H1 (cell line): ENCODE results near the gene OR8B2. TPM values are rescaled to one million over a fixed set of nuclear protein-coding genes. Genes with fewer than 3 reads are reported as not detected.

Experiments
- CTCF ChIA-PET: fragments of 300-600 bp; sonication (Branson Sonifier 250); formaldehyde crosslinking; loops from one replicate; lab custom pipeline; 2021; ENCODE audit not compliant: partially characterized antibody; lab: Charles Lee
- POLR2A ChIA-PET: fragments of 300-600 bp; sonication (Branson Sonifier 250); formaldehyde crosslinking; loops from one replicate; lab custom pipeline; 2021; ENCODE audit warnings: inconsistent platforms; ENCODE audit not compliant: partially characterized antibody; lab: Charles Lee
- DNase-seq, 2 experiments: peaks; one replicate each; pipeline versions ENCODE4 v3.0.0 to v3.0.0-alpha.2; 2010 to 2022; ENCODE audit warnings: low spot score in 2 of 2, low read depth in 1 of 2, mixed read lengths in 1 of 2
- FAIRE-seq: peaks from 2 replicates; lab custom pipeline; 2011; peaks lifted over from hg19 to GRCh38; lab: Jason Lieb, UNC
- H2AFZ ChIP-seq: 2 replicates; pipeline ENCODE4 v1.8.1; 2012; ENCODE audit warnings: low read length, inconsistent platforms
- H2AK5ac ChIP-seq: 2 replicates; pipeline ENCODE4 v1.6.1; 2013; ENCODE audit warnings: low read depth, low read length
- H2BK120ac ChIP-seq: replicated peaks from 2 replicates; pipeline ENCODE3; 2013; ENCODE audit warnings: low read depth, low read length, inconsistent platforms
- H2BK12ac ChIP-seq: 2 replicates; pipeline ENCODE4 v1.6.1; 2013; ENCODE audit warnings: low read depth, low read length
- H2BK15ac ChIP-seq: 2 replicates; pipeline ENCODE4 v1.6.1; 2013; ENCODE audit warnings: low read length
- H2BK20ac ChIP-seq: 2 replicates; pipeline ENCODE4 v1.6.1; 2013; ENCODE audit warnings: low read length
- H2BK5ac ChIP-seq: 2 replicates; pipeline ENCODE4 v1.6.1; 2013; ENCODE audit warnings: low read depth, low read length
- H3K14ac ChIP-seq: 2 replicates; pipeline ENCODE4 v1.6.1; 2013; ENCODE audit warnings: inconsistent platforms; ENCODE audit not compliant: insufficient read length
- H3K18ac ChIP-seq: 2 replicates; pipeline ENCODE4 v1.6.1; 2013; ENCODE audit warnings: low read length; ENCODE audit errors: extremely low read depth
- H3K23ac ChIP-seq: 2 replicates; pipeline ENCODE4 v1.6.1; 2013; ENCODE audit warnings: inconsistent platforms; ENCODE audit not compliant: insufficient read length
- H3K23me2 ChIP-seq: 2 replicates; pipeline ENCODE4 v1.6.1; 2013; ENCODE audit warnings: low read depth, low read length
- H3K27ac ChIP-seq: 2 replicates; pipeline ENCODE4 v1.6.1; 2011; ENCODE audit warnings: low read depth, low read length, inconsistent platforms
- H3K27me3 ChIP-seq, 4 experiments: replicated peaks in 1 of 4; 1 replicate in 1 of 4; 2 replicates in 3 of 4; pipeline versions ENCODE4 v1.6.1 to v1.8.1; 2011 to 2013; ENCODE audit warnings: low read length in 3 of 4, mild to moderate bottlenecking in 3 of 4, inconsistent platforms in 2 of 4, mixed read lengths in 2 of 4, moderate library complexity in 1 of 4; ENCODE audit not compliant: control insufficient read depth in 3 of 4, insufficient read depth in 3 of 4; ENCODE audit errors: extremely low read depth in 1 of 4
- H3K36me3 ChIP-seq, 4 experiments: 2 replicates each; pipeline versions ENCODE4 v1.6.1 to v1.8.1; 2011 to 2013; ENCODE audit warnings: mild to moderate bottlenecking in 4 of 4, low read length in 3 of 4, moderate library complexity in 2 of 4, control low read depth in 1 of 4, inconsistent platforms in 1 of 4; ENCODE audit not compliant: insufficient read depth in 4 of 4, control insufficient read depth in 2 of 4
- H3K4ac ChIP-seq: replicated peaks from 2 replicates; pipeline ENCODE3; 2013; ENCODE audit warnings: low read length, low read depth, mixed read lengths, inconsistent platforms; ENCODE audit not compliant: insufficient read length
- H3K4me1 ChIP-seq, 4 experiments: replicated peaks in 1 of 4; 1 replicate in 1 of 4; 2 replicates in 3 of 4; pipeline versions ENCODE4 v1.6.1 to v1.8.1; 2011 to 2013; ENCODE audit warnings: low read length in 3 of 4, inconsistent platforms in 2 of 4, mixed read lengths in 1 of 4; ENCODE audit not compliant: insufficient read depth in 4 of 4, control insufficient read depth in 3 of 4
- H3K4me2 ChIP-seq, 2 experiments: 2 replicates each; pipeline versions ENCODE4 v1.6.1 to v1.8.1; 2011 to 2013; ENCODE audit warnings: low read depth in 2 of 2, low read length in 2 of 2, control low read depth in 1 of 2, inconsistent platforms in 1 of 2, mild to moderate bottlenecking in 1 of 2; ENCODE audit not compliant: insufficient read depth in 1 of 2
- H3K4me3 ChIP-seq, 4 experiments: fragments of 200-600, 300-600 bp in 1 of 4; sonication (generic), shearing (Covaris generic), sonication (Bioruptor Twin) in 1 of 4; 2 replicates each; pipeline versions ENCODE4 v1.5.1 to v1.8.1; 2011 to 2016; ENCODE audit warnings: low read length in 4 of 4, low read depth in 3 of 4, control low read depth in 2 of 4, inconsistent platforms in 2 of 4, mild to moderate bottlenecking in 2 of 4, mixed read lengths in 1 of 4, moderate library complexity in 1 of 4; ENCODE audit not compliant: insufficient read depth in 2 of 4; ENCODE audit errors: extremely low read depth in 1 of 4
- H3K56ac ChIP-seq: replicated peaks from 2 replicates; pipeline ENCODE3; 2013; ENCODE audit warnings: low read depth, mild to moderate bottlenecking, mixed read lengths, low read length, inconsistent platforms; ENCODE audit not compliant: insufficient read length
- H3K79me1 ChIP-seq: 2 replicates; pipeline ENCODE4 v1.6.1; 2013; ENCODE audit warnings: low read depth, low read length, control low read depth
- H3K79me2 ChIP-seq, 2 experiments: 2 replicates each; pipeline versions ENCODE4 v1.6.1 to v1.8.1; 2012 to 2013; ENCODE audit warnings: low read length in 2 of 2, mild to moderate bottlenecking in 2 of 2, inconsistent platforms in 1 of 2; ENCODE audit not compliant: insufficient read depth in 2 of 2, control insufficient read depth in 1 of 2
- H3K9ac ChIP-seq, 4 experiments: replicated peaks in 1 of 4; 1 replicate in 1 of 4; 2 replicates in 3 of 4; pipeline versions ENCODE4 v1.6.1 to v1.8.1; 2011 to 2013; ENCODE audit warnings: low read depth in 3 of 4, low read length in 3 of 4, control low read depth in 2 of 4, mild to moderate bottlenecking in 2 of 4, moderate library complexity in 2 of 4, inconsistent platforms in 1 of 4; ENCODE audit errors: extremely low read depth in 1 of 4
- H3K9me3 ChIP-seq, 2 experiments: 2 replicates each; pipeline versions ENCODE4 v1.6.1 to v1.8.1; 2012 to 2013; ENCODE audit warnings: mild to moderate bottlenecking in 2 of 2, moderate library complexity in 2 of 2, control low read depth in 1 of 2, inconsistent platforms in 1 of 2, low read depth in 1 of 2, low read length in 1 of 2, mixed read lengths in 1 of 2; ENCODE audit not compliant: insufficient read depth in 2 of 2
- H4K20me1 ChIP-seq, 2 experiments: replicated peaks in 1 of 2; 2 replicates each; pipeline versions ENCODE3 to v1.8.1; 2011 to 2013; ENCODE audit warnings: inconsistent platforms in 2 of 2, low read length in 2 of 2, mild to moderate bottlenecking in 1 of 2; ENCODE audit not compliant: insufficient read depth in 2 of 2, control insufficient read depth in 1 of 2
- H4K5ac ChIP-seq: 2 replicates; pipeline ENCODE4 v1.6.1; 2013; ENCODE audit warnings: low read length, low read depth, mixed read lengths, inconsistent platforms; ENCODE audit not compliant: insufficient read length
- H4K8ac ChIP-seq: 2 replicates; pipeline ENCODE4 v1.8.0; 2013; ENCODE audit warnings: mild to moderate bottlenecking, moderate library complexity, low read length, inconsistent platforms; ENCODE audit not compliant: insufficient read depth; ENCODE audit errors: extremely low read depth
- H4K91ac ChIP-seq: replicated peaks from 2 replicates; pipeline ENCODE3; 2013; ENCODE audit warnings: low read length, mixed read lengths, inconsistent platforms; ENCODE audit not compliant: insufficient read length
- SP4 ChIP-seq: IDR thresholded peaks from 2 replicates; pipeline ENCODE4 v1.6.1; 2012; ENCODE audit warnings: low read length, inconsistent platforms
- TCF12 ChIP-seq: IDR thresholded peaks from 2 replicates; pipeline ENCODE4 v1.6.1; 2011; ENCODE audit warnings: low read depth, mild to moderate bottlenecking, low read length
- WGBS, 2 experiments: shearing (Covaris generic) in 1 of 2; methylation state at CpG; one replicate each; pipeline versions ENCODE4 v1.1.6 to v1.1.7; 2013 to 2015; ENCODE audit warnings: low lambda C conversion rate in 2 of 2, mixed read lengths in 2 of 2, inconsistent platforms in 1 of 2, low coverage in 1 of 2, missing lambda C conversion rate in 1 of 2; ENCODE audit not compliant: insufficient replicate concordance in 2 of 2, insufficient coverage in 1 of 2, insufficient read length in 1 of 2; ENCODE audit errors: extremely low coverage in 1 of 2, missing lambda C conversion rate in 1 of 2; 5-methylcytosine and 5-hydroxymethylcytosine counted together
- polyA plus RNA-seq, 7 experiments: library from polyadenylated mRNA; depleted of rRNA in 3 of 7; stranded (reverse) in 5 of 7; unstranded in 2 of 7; fragments of >200 nt in 5 of 7; fragments of 200-250 nt in 2 of 7; gene quantifications; 1 replicate in 5 of 7; 2 replicates in 1 of 7; 4 replicates in 1 of 7; pipeline versions ENCODE4 v1.2.1 to v1.2.3, GENCODE V29; 2011 to 2013; ENCODE audit warnings: missing spikeins in 2 of 7, mixed read lengths in 2 of 7
- total RNA-seq: library from RNA; stranded (reverse); fragmentation: NEBNext Ultra II Directional; extraction: Animal tissue kit (Norgen Biotek cat#: 25700); gene quantifications from 2 replicates; pipeline ENCODE4 v1.2.1, GENCODE V29; 2021

Gene OR8B2
- total and polyA plus RNA-seq, 2 of the 8 experiments (the other 6 are each of a cell fraction or from before 2014, with no cell fraction given): not detected

GRCh38 chr11:124409906-124410305 is 25.6 kb upstream of the OR8B2 start:
- Histone ChIP-seq H4K20me1 (no peaks in the 10 kb centered on the region), H2BK12ac (no peak overlapping the region), H3K9ac (no peak overlapping the region), H4K91ac (no peak overlapping the region), H3K79me2 (no peaks in the 10 kb centered on the region), H3K56ac (no peak overlapping the region), H3K4me2 (no peak overlapping the region), H3K18ac (no peak overlapping the region), H2BK20ac (no peak overlapping the region), H3K27me3 (no peaks in the 10 kb centered on the region), H2AFZ (no peak overlapping the region), H2BK15ac (no peak overlapping the region), H3K14ac (no peak overlapping the region), H2BK120ac (no peak overlapping the region), H2BK5ac (no peak overlapping the region), H4K5ac (no peak overlapping the region), H3K4me3 (no peak overlapping the region), H3K9me3 (no peaks in the 10 kb centered on the region), H3K23ac (no peak overlapping the region), H3K27ac (no peak overlapping the region), H3K23me2 (no peaks in the 10 kb centered on the region), H3K4ac (no peak overlapping the region), H4K8ac (no peak overlapping the region), H3K36me3 (no peaks in the 10 kb centered on the region), H3K79me1 (no peaks in the 10 kb centered on the region), H3K4me1 (no peaks in the 10 kb centered on the region), H2AK5ac (no peak overlapping the region)
- ChIA-PET CTCF (interaction anchor here (1.3 kb wide), 1 partner anchor 126 kb away, joined by 4 read pairs; no protein-coding TSS in a partner anchor), POLR2A (interaction anchor here (0.6 kb wide), 1 partner anchor 223 kb away, joined by 3 read pairs; no protein-coding TSS in a partner anchor)
- 95% methylated on average over 7 of the region's 7 CpGs; no CpG with 5 or more reads in 1 of the 2 experiments for WGBS, 2 experiments
- TF ChIP-seq SP4: no peak
- TF ChIP-seq TCF12: no peak
- DNase-seq: no peak
- no peak for FAIRE-seq
